Fibroblast of lung (primary cell): ENCODE results near the gene STRAP. TPM values are rescaled to one million over a fixed set of nuclear protein-coding genes. Genes with fewer than 3 reads are reported as not detected.
A peak's percentile ranks its signal among the peaks of the same experiment; 100 is the strongest.

Experiments
- DNase-seq, 2 donors: peaks; one replicate each; pipeline versions ENCODE4 v3.0.0 to v3.0.0-alpha.2; 2010; ENCODE audit warnings: low read depth in 2 of 2
- H2AFZ ChIP-seq: 2 replicates; pipeline ENCODE4 v1.5.1; 2012; ENCODE audit warnings: low read length, control low read depth, inconsistent platforms
- H3K27ac ChIP-seq: 2 replicates; pipeline ENCODE4 v1.5.1; 2011; ENCODE audit warnings: low read length, control low read depth; ENCODE audit not compliant: insufficient read depth
- H3K27me3 ChIP-seq: 2 replicates; pipeline ENCODE4 v1.5.1; 2011; ENCODE audit warnings: mild to moderate bottlenecking, low read length; ENCODE audit not compliant: control insufficient read depth, insufficient read depth
- H3K36me3 ChIP-seq: 2 replicates; pipeline ENCODE4 v1.5.1; 2011; ENCODE audit warnings: low read length; ENCODE audit not compliant: control insufficient read depth, insufficient read depth
- H3K4me1 ChIP-seq: 2 replicates; pipeline ENCODE4 v1.5.1; 2011; ENCODE audit warnings: low read length; ENCODE audit not compliant: control insufficient read depth, insufficient read depth; ENCODE audit errors: extremely low read depth
- H3K4me2 ChIP-seq: 2 replicates; pipeline ENCODE4 v1.5.1; 2011; ENCODE audit warnings: low read length, control low read depth; ENCODE audit not compliant: insufficient read depth; ENCODE audit errors: extremely low read depth
- H3K4me3 ChIP-seq, 4 experiments: fragments of 200-600 bp in 1 of 4; sonication (generic) in 1 of 4; replicated peaks in 1 of 4; 2 replicates each; pipeline ENCODE4 v1.5.1; 2011 to 2016; ENCODE audit warnings: low read length in 4 of 4, low read depth in 3 of 4, mild to moderate bottlenecking in 3 of 4, control low read depth in 2 of 4, inconsistent platforms in 1 of 4, mixed read lengths in 1 of 4; ENCODE audit not compliant: insufficient read depth in 1 of 4; ENCODE audit errors: control extremely low read depth in 1 of 4
- H3K79me2 ChIP-seq: 2 replicates; pipeline ENCODE4 v1.5.1; 2012; ENCODE audit warnings: mild to moderate bottlenecking, low read length, inconsistent platforms; ENCODE audit not compliant: control insufficient read depth, insufficient read depth
- H3K9ac ChIP-seq: 2 replicates; pipeline ENCODE4 v1.5.1; 2011; ENCODE audit warnings: mild to moderate bottlenecking, low read length, control low read depth; ENCODE audit not compliant: insufficient read depth
- H3K9me3 ChIP-seq: 2 replicates; pipeline ENCODE4 v1.5.1; 2012; ENCODE audit warnings: low read depth, low read length; ENCODE audit not compliant: control insufficient read depth, insufficient read depth
- H4K20me1 ChIP-seq: 2 replicates; pipeline ENCODE4 v1.5.1; 2011; ENCODE audit warnings: low read length; ENCODE audit not compliant: control insufficient read depth, insufficient read depth; ENCODE audit errors: extremely low read depth
- EZH2 ChIP-seq: IDR thresholded peaks from 2 replicates; pipeline ENCODE4 v1.5.1; 2012; ENCODE audit warnings: low read length, control low read depth, mild to moderate bottlenecking; ENCODE audit errors: missing control alignments
- polyA plus RNA-seq, 2 donors: library from polyadenylated mRNA; depleted of rRNA in 1 of 2; stranded (reverse) in 1 of 2; unstranded in 1 of 2; fragments of >200 nt; gene quantifications; 2 replicates each; pipeline ENCODE4 v1.2.1, GENCODE V29; 2011 to 2012; ENCODE audit warnings: missing spikeins in 1 of 2
- total RNA-seq: library from RNA; depleted of rRNA; stranded (reverse); fragments of >200 nt; gene quantifications from 2 replicates; pipeline ENCODE4 v1.2.1, GENCODE V29; 2014
- TF ChIP-seq, protein P1 (sequence below), 2 donors: IDR thresholded peaks in 1 of 2; conservative IDR thresholded peaks in 1 of 2; 1 replicate in 1 of 2; 2 replicates in 1 of 2; pipeline ENCODE4 v1.5.1; 2011 to 2012; ENCODE audit warnings: low read length in 2 of 2, control low read depth in 1 of 2, inconsistent platforms in 1 of 2, low read depth in 1 of 2, mild to moderate bottlenecking in 1 of 2

Gene STRAP
- total and polyA plus RNA-seq, 2 donors (not counting 1 experiment from before 2014, with no cell fraction given) = 60.1 to 215 TPM

DNA sequence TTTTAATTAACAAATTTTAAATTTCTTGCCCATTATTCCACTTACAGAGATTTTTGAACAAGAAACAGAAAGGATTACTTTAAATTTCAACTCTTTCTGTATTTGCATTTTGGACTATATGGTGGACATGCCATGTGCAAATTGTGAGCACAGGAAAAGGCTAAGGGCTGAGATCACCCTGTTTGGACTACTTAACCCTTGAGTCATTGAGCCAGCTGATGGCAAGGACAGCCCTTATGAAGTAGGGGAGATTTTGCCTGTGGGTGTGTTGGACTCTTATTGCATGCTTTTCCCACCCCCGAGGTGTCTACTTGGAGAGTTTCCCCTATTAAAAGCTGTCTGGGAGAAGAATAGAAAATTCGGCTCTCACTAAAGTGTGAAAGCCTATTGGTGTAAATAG, 46.2 kb downstream of the STRAP start:
- H4K20me1 ChIP-seq = no peaks in the 10 kb centered on the region
- no peaks in the 10 kb centered on the region for H3K9me3 ChIP-seq
- H3K27me3 ChIP-seq = no peaks in the 10 kb centered on the region
- H3K4me1 ChIP-seq = peaks cover 7% of the 10 kb centered on the region
- H3K27ac ChIP-seq = peak overlapping the region; percentile 34
- TF ChIP-seq, protein P1, sequence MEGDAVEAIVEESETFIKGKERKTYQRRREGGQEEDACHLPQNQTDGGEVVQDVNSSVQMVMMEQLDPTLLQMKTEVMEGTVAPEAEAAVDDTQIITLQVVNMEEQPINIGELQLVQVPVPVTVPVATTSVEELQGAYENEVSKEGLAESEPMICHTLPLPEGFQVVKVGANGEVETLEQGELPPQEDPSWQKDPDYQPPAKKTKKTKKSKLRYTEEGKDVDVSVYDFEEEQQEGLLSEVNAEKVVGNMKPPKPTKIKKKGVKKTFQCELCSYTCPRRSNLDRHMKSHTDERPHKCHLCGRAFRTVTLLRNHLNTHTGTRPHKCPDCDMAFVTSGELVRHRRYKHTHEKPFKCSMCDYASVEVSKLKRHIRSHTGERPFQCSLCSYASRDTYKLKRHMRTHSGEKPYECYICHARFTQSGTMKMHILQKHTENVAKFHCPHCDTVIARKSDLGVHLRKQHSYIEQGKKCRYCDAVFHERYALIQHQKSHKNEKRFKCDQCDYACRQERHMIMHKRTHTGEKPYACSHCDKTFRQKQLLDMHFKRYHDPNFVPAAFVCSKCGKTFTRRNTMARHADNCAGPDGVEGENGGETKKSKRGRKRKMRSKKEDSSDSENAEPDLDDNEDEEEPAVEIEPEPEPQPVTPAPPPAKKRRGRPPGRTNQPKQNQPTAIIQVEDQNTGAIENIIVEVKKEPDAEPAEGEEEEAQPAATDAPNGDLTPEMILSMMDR (conservative IDR thresholded peaks at IDR 0.05 in 1 of 2, IDR thresholded peaks at IDR 0.05 in 1 of 2; ENCODE audit: low read depth in 1 of 2, low read length in 2 of 2) = no peak
- no peak for TF ChIP-seq EZH2
- DNase-seq = peak; percentile 71 to 97
- no peaks in the 10 kb centered on the region for H3K36me3 ChIP-seq
- peak overlapping the region; percentile 32 for H3K4me2 ChIP-seq
- H3K79me2 ChIP-seq = peaks cover 2% of the 10 kb centered on the region
- no peak overlapping the region for H3K4me3 ChIP-seq
- no peak overlapping the region for H2AFZ ChIP-seq
- no peak overlapping the region for H3K9ac ChIP-seq

DNA sequence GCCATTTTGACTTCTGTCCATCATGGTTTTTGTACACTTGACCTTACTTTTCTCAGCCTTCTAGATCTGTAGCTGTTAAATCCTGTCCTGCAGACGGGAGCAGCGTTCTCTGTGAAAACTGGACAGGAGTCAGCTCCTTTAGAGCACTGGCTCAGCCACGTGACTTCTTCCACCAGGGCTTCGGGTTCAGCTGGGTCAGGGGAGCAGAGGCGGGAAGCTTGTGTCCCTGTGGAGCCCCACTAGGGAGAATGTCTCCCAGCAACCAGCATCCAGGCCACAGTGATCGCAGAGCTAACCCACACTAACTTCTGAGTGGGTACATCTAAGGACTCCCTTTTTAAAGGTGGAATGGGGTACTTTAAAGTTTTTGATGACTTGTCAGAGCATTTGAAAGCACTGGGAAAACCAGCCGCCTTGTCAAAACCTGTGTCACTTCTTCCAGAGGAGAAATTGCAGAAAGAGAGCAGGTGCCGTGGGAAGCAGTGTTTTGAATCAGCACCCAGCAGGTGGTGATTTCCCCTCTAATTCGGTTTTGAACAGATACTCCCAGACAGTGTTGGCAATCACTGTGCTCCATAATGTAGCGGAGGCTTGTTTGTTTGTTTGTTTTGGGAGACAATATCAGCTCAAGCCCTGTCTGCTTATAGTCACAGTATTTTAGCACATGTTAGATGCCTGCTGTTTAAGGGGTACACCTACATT, 46.8 kb downstream of the STRAP start:
- H3K4me2 ChIP-seq = peak overlapping the region; percentile 7
- H4K20me1 ChIP-seq = no peaks in the 10 kb centered on the region
- no peaks in the 10 kb centered on the region for H3K36me3 ChIP-seq
- TF ChIP-seq, protein P1 (conservative IDR thresholded peaks at IDR 0.05 in 1 of 2, IDR thresholded peaks at IDR 0.05 in 1 of 2; ENCODE audit: low read depth in 1 of 2, low read length in 2 of 2) = no peak
- TF ChIP-seq EZH2 = no peak
- H3K9ac ChIP-seq = no peak overlapping the region
- H2AFZ ChIP-seq = no peak overlapping the region
- no peak overlapping the region for H3K4me3 ChIP-seq
- peak overlapping the region; percentile 34 for H3K27ac ChIP-seq
- DNase-seq = peak in 1 of 2 donors; percentile 17
- no peaks in the 10 kb centered on the region for H3K27me3 ChIP-seq
- no peaks in the 10 kb centered on the region for H3K9me3 ChIP-seq
- H3K79me2 ChIP-seq = peaks cover 2% of the 10 kb centered on the region
- H3K4me1 ChIP-seq = peaks cover 7% of the 10 kb centered on the region

DNA sequence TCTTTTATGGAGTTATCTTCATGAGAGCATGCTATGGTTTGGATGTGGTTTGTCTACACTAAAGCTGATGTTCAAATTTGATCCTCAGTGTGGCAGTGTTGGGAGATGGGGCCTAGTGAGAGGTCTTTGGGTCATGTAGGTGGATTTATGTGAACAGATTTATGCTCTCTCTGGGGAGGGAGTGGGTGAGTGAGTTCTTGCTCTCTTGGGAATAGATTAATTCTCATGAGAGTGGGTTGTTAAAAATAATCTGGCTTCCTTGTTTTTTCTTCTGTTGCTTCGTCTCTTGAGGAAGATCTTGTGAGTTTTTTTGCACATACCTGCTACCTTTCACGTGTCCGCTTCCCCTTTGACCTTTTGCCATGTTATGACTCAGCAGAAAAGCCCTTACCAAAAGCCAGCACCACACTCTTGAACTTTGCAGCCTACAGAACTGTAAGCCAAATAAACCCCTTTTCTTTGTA, 49.4 kb downstream of the STRAP start:
- TF ChIP-seq, protein P1 (conservative IDR thresholded peaks at IDR 0.05 in 1 of 2, IDR thresholded peaks at IDR 0.05 in 1 of 2; ENCODE audit: low read depth in 1 of 2, low read length in 2 of 2) = no peak
- TF ChIP-seq EZH2 = no peak
- H4K20me1 ChIP-seq = no peaks in the 10 kb centered on the region
- no peak overlapping the region for H3K4me2 ChIP-seq
- H3K9me3 ChIP-seq = no peaks in the 10 kb centered on the region
- no peak overlapping the region for H3K4me3 ChIP-seq
- no peak for DNase-seq
- no peaks in the 10 kb centered on the region for H3K79me2 ChIP-seq
- no peaks in the 10 kb centered on the region for H3K36me3 ChIP-seq
- H3K9ac ChIP-seq = no peak overlapping the region
- no peaks in the 10 kb centered on the region for H3K27me3 ChIP-seq
- H2AFZ ChIP-seq = no peak overlapping the region
- H3K27ac ChIP-seq = no peak overlapping the region
- peaks cover 7% of the 10 kb centered on the region for H3K4me1 ChIP-seq
